WTC11 (cell line): ENCODE results near the gene ENGASE. TPM values are rescaled to one million over a fixed set of nuclear protein-coding genes. Genes with fewer than 3 reads are reported as not detected.

Source experiments
- ATAC-seq: fragments of 200-7000 bp; cut with Tn5 transposase; 2 replicates; pipeline ENCODE4 v1.10.0; 2021; ENCODE audit warnings: mild to moderate bottlenecking, moderate library complexity
- CTCF ChIA-PET: fragments of 300-600 bp; sonication (Branson Sonifier 250); formaldehyde crosslinking; loops from one replicate; lab custom pipeline; 2021; ENCODE audit warnings: antibody characterized with exemption; lab: Charles Lee
- POLR2A ChIA-PET: fragments of 350-600 bp; sonication (Branson Sonifier 250); formaldehyde crosslinking; loops from one replicate; lab custom pipeline; 2021; ENCODE audit warnings: antibody characterized with exemption; lab: Charles Lee
- DNase-seq: peaks from one replicate; pipeline ENCODE4 v3.0.0; 2021; ENCODE audit warnings: low spot score
- H3K27ac Mint-ChIP-seq: 2 replicates; pipeline ENCODE4 v1.8.0; 2021; ENCODE audit warnings: mixed read lengths
- H3K27me3 Mint-ChIP-seq: 2 replicates; pipeline ENCODE4 v1.8.0; 2021; ENCODE audit warnings: low read depth, mild to moderate bottlenecking, moderate library complexity, mixed read lengths
- H3K36me3 Mint-ChIP-seq: 2 replicates; pipeline ENCODE4 v1.8.0; 2021; ENCODE audit warnings: mixed read lengths
- H3K4me1 Mint-ChIP-seq: 2 replicates; pipeline ENCODE4 v1.8.0; 2022; ENCODE audit warnings: mixed read lengths
- H3K4me3 Mint-ChIP-seq: 2 replicates; pipeline ENCODE4 v1.8.0; 2021; ENCODE audit warnings: mild to moderate bottlenecking, moderate library complexity, mixed read lengths
- H3K9me3 Mint-ChIP-seq: 2 replicates; pipeline ENCODE4 v1.8.0; 2021; ENCODE audit warnings: mixed read lengths
- FOXJ3 ChIP-seq: sonication (generic); formaldehyde crosslinking; IDR thresholded peaks from 2 replicates; pipeline ENCODE4 v1.9.0; 2021; ENCODE audit warnings: missing genetic modification reagents, mild to moderate bottlenecking, borderline replicate concordance
- MXD4 ChIP-seq: fragments of 250-450 bp; sonication (Bioruptor Pico); IDR thresholded peaks from 2 replicates; pipeline ENCODE4 v1.8.0; 2021; ENCODE audit warnings: mild to moderate bottlenecking, moderate library complexity, borderline replicate concordance
- MYBL2 ChIP-seq: sonication (generic); formaldehyde crosslinking; IDR thresholded peaks from 2 replicates; pipeline ENCODE4 v1.8.1; 2023; ENCODE audit warnings: mild to moderate bottlenecking, moderate library complexity, missing genetic modification reagents
- NR2C2 ChIP-seq: sonication (generic); formaldehyde crosslinking; IDR thresholded peaks from 2 replicates; pipeline ENCODE4 v1.8.0; 2022; ENCODE audit warnings: mild to moderate bottlenecking, missing genetic modification reagents
- RORB ChIP-seq: fragments of 250-450 bp; sonication (Bioruptor Pico); IDR thresholded peaks from 2 replicates; pipeline ENCODE4 v1.9.0; 2021; ENCODE audit warnings: mild to moderate bottlenecking
- SOX15 ChIP-seq: fragments of 250-450 bp; sonication (Bioruptor Pico); IDR thresholded peaks from 2 replicates; pipeline ENCODE4 v1.9.0; 2021; ENCODE audit warnings: mild to moderate bottlenecking
- TEAD1 ChIP-seq: sonication (generic); formaldehyde crosslinking; IDR thresholded peaks from 2 replicates; pipeline ENCODE4 v1.8.0; 2022; ENCODE audit warnings: mild to moderate bottlenecking, missing genetic modification reagents
- ZNF232 ChIP-seq: sonication (generic); formaldehyde crosslinking; IDR thresholded peaks from 2 replicates; pipeline ENCODE4 v1.8.0; 2022; ENCODE audit warnings: mild to moderate bottlenecking, missing genetic modification reagents
- ZNF317 ChIP-seq: sonication (generic); formaldehyde crosslinking; IDR thresholded peaks from 2 replicates; pipeline ENCODE4 v1.8.1; 2023; ENCODE audit warnings: low read depth, mild to moderate bottlenecking, moderate library complexity, missing genetic modification reagents, borderline replicate concordance
- ZNF423 ChIP-seq: fragments of 250-450 bp; sonication (Bioruptor Pico); IDR thresholded peaks from 2 replicates; pipeline ENCODE4 v2.1.2; 2022; ENCODE audit warnings: mild to moderate bottlenecking, moderate library complexity
- total RNA-seq: library from RNA; stranded (reverse); gene quantifications from 3 replicates; pipeline ENCODE4 v1.2.3, GENCODE V29; 2021
- TF ChIP-seq, protein P1 (sequence below): fragments of 250-450 bp; sonication (Bioruptor Pico); IDR thresholded peaks from 2 replicates; pipeline ENCODE4 v1.9.0; 2021; ENCODE audit warnings: mild to moderate bottlenecking, borderline replicate concordance
- TF ChIP-seq, protein P2 (sequence below): sonication (generic); formaldehyde crosslinking; IDR thresholded peaks from 2 replicates; pipeline ENCODE4 v1.8.0; 2023; ENCODE audit warnings: missing genetic modification reagents, mild to moderate bottlenecking, borderline replicate concordance
- TF ChIP-seq, protein P3 (sequence below): sonication (generic); formaldehyde crosslinking; IDR thresholded peaks from 2 replicates; pipeline ENCODE4 v1.8.0; 2023; ENCODE audit warnings: missing genetic modification reagents
- TF ChIP-seq, protein P4 (sequence below): sonication (generic); formaldehyde crosslinking; IDR thresholded peaks from 2 replicates; pipeline ENCODE4 v1.8.0; 2022; ENCODE audit warnings: mild to moderate bottlenecking, missing genetic modification reagents

The ENGASE gene
- total RNA-seq, 1 experiment from 2014 or later, result 41.6 TPM

DNA sequence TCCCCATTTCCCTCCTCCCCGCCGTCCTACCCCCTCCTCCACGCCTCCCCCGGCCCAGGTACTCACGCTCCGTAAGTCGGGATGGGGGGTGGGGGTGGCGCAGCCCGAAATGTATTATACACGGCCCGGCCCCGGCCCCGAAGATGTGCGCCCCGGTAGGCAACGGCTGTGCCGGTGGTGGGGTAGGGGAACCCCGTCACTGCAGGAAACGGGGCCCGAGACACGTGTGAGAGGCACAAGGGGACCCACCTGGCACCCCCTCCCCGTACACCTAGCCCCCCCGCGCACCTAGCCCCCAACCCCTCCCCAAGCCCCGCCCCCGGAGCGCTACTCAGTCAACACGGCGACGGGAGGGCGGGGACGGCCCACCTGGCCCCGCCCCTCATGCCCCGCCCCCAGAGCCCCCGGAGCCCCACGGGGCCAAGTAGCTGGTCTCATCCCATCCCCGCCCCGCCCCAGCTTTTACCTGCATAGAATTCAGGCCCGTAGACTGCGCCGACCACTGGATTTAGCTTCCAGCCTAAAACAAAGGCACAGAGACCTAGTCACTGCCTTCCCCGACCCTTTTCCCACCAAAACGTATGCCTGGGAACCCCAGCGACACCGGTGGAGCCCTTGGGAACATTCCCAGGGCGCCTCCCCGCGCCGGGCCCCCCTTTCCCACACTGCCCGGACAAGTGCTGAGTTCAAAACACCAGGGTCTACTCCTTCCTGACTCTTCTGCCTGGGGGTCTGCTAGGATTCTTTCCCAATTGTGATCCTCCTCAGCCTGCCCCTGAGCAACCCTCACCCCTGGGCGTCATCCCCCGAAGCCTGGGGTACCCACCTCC lies 22.8 kb downstream of the ENGASE start:
- DNase-seq (peak; percentile 65), ATAC-seq (peak; percentile 65)
- H3K27ac Mint-ChIP-seq, result no peak overlapping the region
- no peaks in the 10 kb centered on the region; the same call in 1 of the 2 replicates for H3K27me3 Mint-ChIP-seq
- no peaks in the 10 kb centered on the region for H3K9me3 Mint-ChIP-seq
- H3K4me1 Mint-ChIP-seq, result peaks cover 7% of the 10 kb centered on the region
- no peak for TF ChIP-seq ZNF317
- TF ChIP-seq, protein P1, sequence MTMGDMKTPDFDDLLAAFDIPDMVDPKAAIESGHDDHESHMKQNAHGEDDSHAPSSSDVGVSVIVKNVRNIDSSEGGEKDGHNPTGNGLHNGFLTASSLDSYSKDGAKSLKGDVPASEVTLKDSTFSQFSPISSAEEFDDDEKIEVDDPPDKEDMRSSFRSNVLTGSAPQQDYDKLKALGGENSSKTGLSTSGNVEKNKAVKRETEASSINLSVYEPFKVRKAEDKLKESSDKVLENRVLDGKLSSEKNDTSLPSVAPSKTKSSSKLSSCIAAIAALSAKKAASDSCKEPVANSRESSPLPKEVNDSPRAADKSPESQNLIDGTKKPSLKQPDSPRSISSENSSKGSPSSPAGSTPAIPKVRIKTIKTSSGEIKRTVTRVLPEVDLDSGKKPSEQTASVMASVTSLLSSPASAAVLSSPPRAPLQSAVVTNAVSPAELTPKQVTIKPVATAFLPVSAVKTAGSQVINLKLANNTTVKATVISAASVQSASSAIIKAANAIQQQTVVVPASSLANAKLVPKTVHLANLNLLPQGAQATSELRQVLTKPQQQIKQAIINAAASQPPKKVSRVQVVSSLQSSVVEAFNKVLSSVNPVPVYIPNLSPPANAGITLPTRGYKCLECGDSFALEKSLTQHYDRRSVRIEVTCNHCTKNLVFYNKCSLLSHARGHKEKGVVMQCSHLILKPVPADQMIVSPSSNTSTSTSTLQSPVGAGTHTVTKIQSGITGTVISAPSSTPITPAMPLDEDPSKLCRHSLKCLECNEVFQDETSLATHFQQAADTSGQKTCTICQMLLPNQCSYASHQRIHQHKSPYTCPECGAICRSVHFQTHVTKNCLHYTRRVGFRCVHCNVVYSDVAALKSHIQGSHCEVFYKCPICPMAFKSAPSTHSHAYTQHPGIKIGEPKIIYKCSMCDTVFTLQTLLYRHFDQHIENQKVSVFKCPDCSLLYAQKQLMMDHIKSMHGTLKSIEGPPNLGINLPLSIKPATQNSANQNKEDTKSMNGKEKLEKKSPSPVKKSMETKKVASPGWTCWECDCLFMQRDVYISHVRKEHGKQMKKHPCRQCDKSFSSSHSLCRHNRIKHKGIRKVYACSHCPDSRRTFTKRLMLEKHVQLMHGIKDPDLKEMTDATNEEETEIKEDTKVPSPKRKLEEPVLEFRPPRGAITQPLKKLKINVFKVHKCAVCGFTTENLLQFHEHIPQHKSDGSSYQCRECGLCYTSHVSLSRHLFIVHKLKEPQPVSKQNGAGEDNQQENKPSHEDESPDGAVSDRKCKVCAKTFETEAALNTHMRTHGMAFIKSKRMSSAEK (CRISPR knock-in tag), result no peak
- no peak for TF ChIP-seq NR2C2 (CRISPR knock-in tag)
- TF ChIP-seq, protein P2, sequence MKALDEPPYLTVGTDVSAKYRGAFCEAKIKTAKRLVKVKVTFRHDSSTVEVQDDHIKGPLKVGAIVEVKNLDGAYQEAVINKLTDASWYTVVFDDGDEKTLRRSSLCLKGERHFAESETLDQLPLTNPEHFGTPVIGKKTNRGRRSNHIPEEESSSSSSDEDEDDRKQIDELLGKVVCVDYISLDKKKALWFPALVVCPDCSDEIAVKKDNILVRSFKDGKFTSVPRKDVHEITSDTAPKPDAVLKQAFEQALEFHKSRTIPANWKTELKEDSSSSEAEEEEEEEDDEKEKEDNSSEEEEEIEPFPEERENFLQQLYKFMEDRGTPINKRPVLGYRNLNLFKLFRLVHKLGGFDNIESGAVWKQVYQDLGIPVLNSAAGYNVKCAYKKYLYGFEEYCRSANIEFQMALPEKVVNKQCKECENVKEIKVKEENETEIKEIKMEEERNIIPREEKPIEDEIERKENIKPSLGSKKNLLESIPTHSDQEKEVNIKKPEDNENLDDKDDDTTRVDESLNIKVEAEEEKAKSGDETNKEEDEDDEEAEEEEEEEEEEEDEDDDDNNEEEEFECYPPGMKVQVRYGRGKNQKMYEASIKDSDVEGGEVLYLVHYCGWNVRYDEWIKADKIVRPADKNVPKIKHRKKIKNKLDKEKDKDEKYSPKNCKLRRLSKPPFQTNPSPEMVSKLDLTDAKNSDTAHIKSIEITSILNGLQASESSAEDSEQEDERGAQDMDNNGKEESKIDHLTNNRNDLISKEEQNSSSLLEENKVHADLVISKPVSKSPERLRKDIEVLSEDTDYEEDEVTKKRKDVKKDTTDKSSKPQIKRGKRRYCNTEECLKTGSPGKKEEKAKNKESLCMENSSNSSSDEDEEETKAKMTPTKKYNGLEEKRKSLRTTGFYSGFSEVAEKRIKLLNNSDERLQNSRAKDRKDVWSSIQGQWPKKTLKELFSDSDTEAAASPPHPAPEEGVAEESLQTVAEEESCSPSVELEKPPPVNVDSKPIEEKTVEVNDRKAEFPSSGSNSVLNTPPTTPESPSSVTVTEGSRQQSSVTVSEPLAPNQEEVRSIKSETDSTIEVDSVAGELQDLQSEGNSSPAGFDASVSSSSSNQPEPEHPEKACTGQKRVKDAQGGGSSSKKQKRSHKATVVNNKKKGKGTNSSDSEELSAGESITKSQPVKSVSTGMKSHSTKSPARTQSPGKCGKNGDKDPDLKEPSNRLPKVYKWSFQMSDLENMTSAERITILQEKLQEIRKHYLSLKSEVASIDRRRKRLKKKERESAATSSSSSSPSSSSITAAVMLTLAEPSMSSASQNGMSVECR, result no peak
- TF ChIP-seq SOX15 (CRISPR knock-in tag), result no peak
- TF ChIP-seq RORB (CRISPR knock-in tag), result no peak
- TF ChIP-seq, protein P3, sequence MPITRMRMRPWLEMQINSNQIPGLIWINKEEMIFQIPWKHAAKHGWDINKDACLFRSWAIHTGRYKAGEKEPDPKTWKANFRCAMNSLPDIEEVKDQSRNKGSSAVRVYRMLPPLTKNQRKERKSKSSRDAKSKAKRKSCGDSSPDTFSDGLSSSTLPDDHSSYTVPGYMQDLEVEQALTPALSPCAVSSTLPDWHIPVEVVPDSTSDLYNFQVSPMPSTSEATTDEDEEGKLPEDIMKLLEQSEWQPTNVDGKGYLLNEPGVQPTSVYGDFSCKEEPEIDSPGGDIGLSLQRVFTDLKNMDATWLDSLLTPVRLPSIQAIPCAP (CRISPR knock-in tag), result no peak
- TF ChIP-seq MXD4 (CRISPR knock-in tag), result no peak
- no peak for TF ChIP-seq ZNF423 (CRISPR knock-in tag)
- TF ChIP-seq MYBL2 (CRISPR knock-in tag), result no peak
- TF ChIP-seq TEAD1, result no peak
- TF ChIP-seq FOXJ3, result no peak
- ChIA-PET POLR2A (no interaction called here), CTCF (interaction anchor here (0.6 to 5.2 kb wide), 25 partner anchors 10 to 1027 kb away, joined by 3 to 33 read pairs (median 5); partner anchors contain the start of gene ENGASE)
- H3K36me3 Mint-ChIP-seq, result no peaks in the 10 kb centered on the region
- H3K4me3 Mint-ChIP-seq, result peak overlapping the region; percentile 56

DNA sequence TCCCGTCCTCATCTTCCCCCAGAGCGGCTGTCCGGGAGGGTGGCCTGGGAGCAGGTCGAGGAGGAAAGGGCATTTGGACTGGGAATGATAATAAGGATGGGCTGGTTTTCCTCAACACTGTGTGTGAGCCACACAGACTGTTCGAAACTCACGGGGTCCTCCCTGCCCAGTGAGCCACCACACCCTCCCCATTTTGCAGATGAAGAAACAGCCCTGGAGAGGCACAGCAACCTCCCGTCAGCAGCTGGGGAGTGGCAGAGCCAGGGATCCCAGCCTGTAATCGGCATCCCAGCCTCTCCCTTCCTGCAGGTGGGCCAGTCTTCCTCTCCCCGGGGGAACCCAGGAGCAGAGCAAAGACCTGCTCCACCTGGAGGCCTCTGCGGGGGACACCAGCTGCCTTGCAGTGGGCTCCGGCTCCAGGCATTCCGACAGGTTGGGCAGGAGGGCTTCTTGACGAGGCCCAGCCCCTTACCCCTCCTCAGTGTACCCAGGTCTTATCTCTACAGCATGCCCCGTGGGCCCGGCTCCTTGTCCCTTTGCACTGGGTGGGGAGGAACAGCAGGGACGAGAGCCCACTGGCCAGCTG lies 23.8 kb downstream of the ENGASE start:
- Mint-ChIP-seq H3K27ac (peak overlapping the region; percentile 89), H3K27me3 (no peaks in the 10 kb centered on the region; the same call in 1 of the 2 replicates), H3K4me3 (peak overlapping the region; percentile 13; the same call in 1 of the 2 replicates), H3K4me1 (peaks cover 7% of the 10 kb centered on the region), H3K36me3 (no peaks in the 10 kb centered on the region), H3K9me3 (no peaks in the 10 kb centered on the region)
- no peak for TF ChIP-seq ZNF232 (CRISPR knock-in tag)
- TF ChIP-seq, protein P4, sequence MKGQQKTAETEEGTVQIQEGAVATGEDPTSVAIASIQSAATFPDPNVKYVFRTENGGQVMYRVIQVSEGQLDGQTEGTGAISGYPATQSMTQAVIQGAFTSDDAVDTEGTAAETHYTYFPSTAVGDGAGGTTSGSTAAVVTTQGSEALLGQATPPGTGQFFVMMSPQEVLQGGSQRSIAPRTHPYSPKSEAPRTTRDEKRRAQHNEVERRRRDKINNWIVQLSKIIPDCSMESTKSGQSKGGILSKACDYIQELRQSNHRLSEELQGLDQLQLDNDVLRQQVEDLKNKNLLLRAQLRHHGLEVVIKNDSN, result no peak
- TF ChIP-seq FOXJ3, result no peak
- DNase-seq (peak; percentile 47), ATAC-seq (peak; percentile 36)
- ChIA-PET CTCF (interaction anchor here (1.5 to 3.0 kb wide), 7 partner anchors 11 to 295 kb away, joined by 5 to 33 read pairs (median 7); no protein-coding TSS in a partner anchor), POLR2A (no interaction called here)
